Measurements from ENCODE around the gene TSC22D4. TPM values are rescaled to one million over a fixed set of nuclear protein-coding genes. Genes with fewer than 3 reads are reported as not detected.

The TSC22D4 gene
- total RNA-seq, 2 experiments from 2014 or later = 92.6 to 94.2 TPM

DNA sequence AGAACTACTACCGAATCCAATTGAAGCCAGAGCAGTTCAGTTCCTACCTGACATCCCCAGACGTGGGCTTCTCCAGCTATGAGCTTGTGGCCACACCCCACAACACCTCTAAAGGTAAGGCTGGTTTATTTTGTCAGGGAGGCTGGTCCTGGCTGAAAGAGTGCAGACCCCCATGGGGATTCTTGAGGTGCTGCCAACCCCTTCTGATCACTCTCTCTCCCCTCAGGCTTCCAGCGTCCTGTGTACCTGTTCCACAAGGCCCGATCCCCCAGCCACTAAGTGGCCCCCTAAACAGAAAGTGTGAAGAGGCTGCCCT, 45.8 kb downstream of the TSC22D4 start:
- Mint-ChIP-seq H3K36me3 (ENCODE audit: low read depth) (peaks cover 56% of the 10 kb centered on the region), H3K4me1 (ENCODE audit: low read depth) (peaks cover 37% of the 10 kb centered on the region), H3K27ac (peak overlapping the region; percentile 97), H3K27me3 (no peaks in the 10 kb centered on the region), H3K9me3 (no peaks in the 10 kb centered on the region), H3K4me3 (no peak overlapping the region)
- ChIA-PET POLR2A (interaction anchor here (0.8 to 1.2 kb wide), 2 partner anchors 11 to 17 kb away, joined by 3 to 4 read pairs; no protein-coding TSS in a partner anchor), CTCF (interaction anchor here (0.7 kb wide), 1 partner anchor 17 kb away, joined by 3 read pairs; no protein-coding TSS in a partner anchor)
- intact Hi-C loops (cut with micrococcal nuclease) = no loop called here
- DNase-seq (no peak), ATAC-seq (no peak)
- TF ChIP-seq, protein P1, sequence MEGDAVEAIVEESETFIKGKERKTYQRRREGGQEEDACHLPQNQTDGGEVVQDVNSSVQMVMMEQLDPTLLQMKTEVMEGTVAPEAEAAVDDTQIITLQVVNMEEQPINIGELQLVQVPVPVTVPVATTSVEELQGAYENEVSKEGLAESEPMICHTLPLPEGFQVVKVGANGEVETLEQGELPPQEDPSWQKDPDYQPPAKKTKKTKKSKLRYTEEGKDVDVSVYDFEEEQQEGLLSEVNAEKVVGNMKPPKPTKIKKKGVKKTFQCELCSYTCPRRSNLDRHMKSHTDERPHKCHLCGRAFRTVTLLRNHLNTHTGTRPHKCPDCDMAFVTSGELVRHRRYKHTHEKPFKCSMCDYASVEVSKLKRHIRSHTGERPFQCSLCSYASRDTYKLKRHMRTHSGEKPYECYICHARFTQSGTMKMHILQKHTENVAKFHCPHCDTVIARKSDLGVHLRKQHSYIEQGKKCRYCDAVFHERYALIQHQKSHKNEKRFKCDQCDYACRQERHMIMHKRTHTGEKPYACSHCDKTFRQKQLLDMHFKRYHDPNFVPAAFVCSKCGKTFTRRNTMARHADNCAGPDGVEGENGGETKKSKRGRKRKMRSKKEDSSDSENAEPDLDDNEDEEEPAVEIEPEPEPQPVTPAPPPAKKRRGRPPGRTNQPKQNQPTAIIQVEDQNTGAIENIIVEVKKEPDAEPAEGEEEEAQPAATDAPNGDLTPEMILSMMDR (IDR thresholded peaks at IDR 0.05) = no peak

- POLR2A ChIA-PET = no interaction called here
- Mint-ChIP-seq H3K4me3 (peak overlapping the region; percentile 83), H3K36me3 (ENCODE audit: low read depth) (peaks cover 56% of the 10 kb centered on the region), H3K9me3 (no peaks in the 10 kb centered on the region), H3K4me1 (ENCODE audit: low read depth) (peaks cover 39% of the 10 kb centered on the region), H3K27me3 (no peaks in the 10 kb centered on the region), H3K27ac (peak overlapping the region; percentile 97)
- CTCF ChIA-PET = interaction anchor here (0.7 kb wide), 1 partner anchor 17 kb away, joined by 3 read pairs; no protein-coding TSS in a partner anchor
- intact Hi-C loops (cut with micrococcal nuclease) = no loop called here
- DNase-seq (no peak), ATAC-seq (no peak)
- TF ChIP-seq, protein P1 (IDR thresholded peaks at IDR 0.05) = no peak
These were observed 46.3 kb downstream of the TSC22D4 start for GRCh38 chr7:100432621-100433275.

- TF ChIP-seq, protein P1 (IDR thresholded peaks at IDR 0.05) = no peak
- no peaks in the 10 kb centered on the region for H3K9me3 Mint-ChIP-seq
- ATAC-seq (no peak), DNase-seq (no peak)
- H3K4me3 Mint-ChIP-seq = peak overlapping the region; percentile 83
- peaks cover 39% of the 10 kb centered on the region for H3K4me1 Mint-ChIP-seq (ENCODE audit: low read depth)
- intact Hi-C loops (cut with micrococcal nuclease) = no loop called here
- ChIA-PET POLR2A (interaction anchor here (1.1 kb wide), 1 partner anchor 331 kb away, joined by 3 read pairs; the partner anchor contains the start of gene MCM7), CTCF (no interaction called here)
- H3K27me3 Mint-ChIP-seq = no peaks in the 10 kb centered on the region
- H3K27ac Mint-ChIP-seq = peak overlapping the region; percentile 97
- peaks cover 56% of the 10 kb centered on the region for H3K36me3 Mint-ChIP-seq (ENCODE audit: low read depth)
These were observed 47.0 kb downstream of the TSC22D4 start for GRCh38 chr7:100432053-100432452.

DNA sequence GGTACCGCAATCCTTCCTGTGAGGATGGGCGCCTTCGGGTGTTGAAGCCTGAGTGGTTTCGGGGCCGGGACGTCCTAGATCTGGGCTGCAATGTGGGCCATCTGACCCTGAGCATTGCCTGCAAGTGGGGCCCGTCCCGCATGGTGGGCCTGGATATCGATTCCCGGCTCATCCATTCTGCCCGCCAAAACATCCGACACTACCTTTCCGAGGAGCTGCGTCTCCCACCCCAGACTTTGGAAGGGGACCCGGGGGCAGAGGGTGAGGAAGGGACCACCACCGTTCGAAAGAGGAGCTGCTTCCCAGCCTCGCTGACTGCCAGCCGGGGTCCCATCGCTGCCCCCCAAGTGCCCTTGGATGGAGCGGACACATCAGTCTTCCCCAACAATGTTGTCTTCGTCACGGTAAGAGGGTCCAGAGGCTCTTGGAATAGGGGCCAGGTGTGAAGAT, 47.7 kb downstream of the TSC22D4 start:
- Mint-ChIP-seq H3K27me3 (no peaks in the 10 kb centered on the region), H3K27ac (peak overlapping the region; percentile 97), H3K4me1 (ENCODE audit: low read depth) (peaks cover 39% of the 10 kb centered on the region), H3K4me3 (peak overlapping the region; percentile 83), H3K9me3 (no peaks in the 10 kb centered on the region), H3K36me3 (ENCODE audit: low read depth) (peaks cover 54% of the 10 kb centered on the region)
- no peak for DNase-seq
- ATAC-seq = no peak
- TF ChIP-seq, protein P1 (IDR thresholded peaks at IDR 0.05) = no peak
- POLR2A ChIA-PET = interaction anchor here (1.1 to 1.3 kb wide), 2 partner anchors 13 to 330 kb away, joined by 3 to 4 read pairs; partner anchors contain the start of gene MCM7
- intact Hi-C loops (cut with micrococcal nuclease) = no loop called here
- CTCF ChIA-PET = no interaction called here

Data from activated CD8-positive, alpha-beta T cell treated with anti-CD3 and anti-CD28 coated beads for 36 hours (primary cell).